Stimulated activated CD8-positive, alpha-beta memory T cell treated with anti-CD3 and anti-CD28 coated beads, Interleukin-12 subunit alpha, Interleukin-12 subunit beta, amount 100 ng/mL, for 4 hours (primary cell): ENCODE data around the gene SUMO3.
A peak's percentile ranks its signal among the peaks of the same experiment; 100 is the strongest.

Source experiments
- DNase-seq: peaks from one replicate; pipeline ENCODE4 v3.0.0-alpha.2; 2020; ENCODE audit warnings: low read depth

SUMO3 gene

DNA sequence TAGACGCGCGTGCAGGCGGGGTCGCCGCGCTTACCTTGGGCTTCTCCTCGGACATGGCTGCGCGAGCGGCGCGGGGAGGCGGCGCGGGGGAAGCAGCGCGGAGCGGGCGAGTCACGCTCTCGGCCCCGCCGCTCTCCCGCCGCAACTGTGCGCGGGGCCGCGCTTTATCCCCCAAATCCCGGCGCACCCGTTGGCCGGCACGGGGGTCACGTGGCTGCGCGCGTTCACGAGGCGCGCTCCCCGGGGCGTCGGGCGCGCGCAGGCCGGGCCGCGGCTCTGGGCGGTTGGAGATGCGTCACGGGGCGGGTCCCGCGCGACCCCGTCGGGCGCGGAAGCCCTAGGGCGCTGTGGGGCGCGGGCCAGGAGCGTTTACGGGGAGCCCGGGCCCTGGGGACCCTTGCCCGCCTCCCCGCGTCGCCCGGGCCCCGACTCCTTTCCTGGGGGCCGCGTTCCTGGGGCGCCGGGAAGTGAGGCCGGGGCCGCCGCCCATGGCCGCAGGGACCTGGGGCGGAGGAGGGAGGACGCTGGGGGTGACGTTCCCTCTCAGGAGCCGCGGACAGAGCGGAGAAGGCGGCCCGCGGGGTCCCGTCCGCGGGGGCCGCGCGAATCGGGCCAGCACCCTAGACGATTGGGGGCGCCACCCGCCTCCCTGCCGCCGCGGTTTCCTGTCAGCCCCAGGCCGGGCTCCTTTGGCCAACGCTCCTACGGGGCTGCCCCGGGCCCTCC lies at the start of gene SUMO3:
TSS of gene SUMO3 (minus strand) at position 149 of the 726 bp plus-strand sequence. CDS start at position 55, 94 bp downstream.
- peak; percentile 80 for DNase-seq

GRCh38 chr21:44867464-44867863 lies 49.6 kb upstream of the SUMO3 start:
- DNase-seq = no peak

- no peak for DNase-seq
Measured at GRCh38 chr21:44866780-44867179, 48.9 kb upstream of the SUMO3 start.

- DNase-seq = no peak
Measured at GRCh38 chr21:44865561-44866280, 47.9 kb upstream of the SUMO3 start.

DNA sequence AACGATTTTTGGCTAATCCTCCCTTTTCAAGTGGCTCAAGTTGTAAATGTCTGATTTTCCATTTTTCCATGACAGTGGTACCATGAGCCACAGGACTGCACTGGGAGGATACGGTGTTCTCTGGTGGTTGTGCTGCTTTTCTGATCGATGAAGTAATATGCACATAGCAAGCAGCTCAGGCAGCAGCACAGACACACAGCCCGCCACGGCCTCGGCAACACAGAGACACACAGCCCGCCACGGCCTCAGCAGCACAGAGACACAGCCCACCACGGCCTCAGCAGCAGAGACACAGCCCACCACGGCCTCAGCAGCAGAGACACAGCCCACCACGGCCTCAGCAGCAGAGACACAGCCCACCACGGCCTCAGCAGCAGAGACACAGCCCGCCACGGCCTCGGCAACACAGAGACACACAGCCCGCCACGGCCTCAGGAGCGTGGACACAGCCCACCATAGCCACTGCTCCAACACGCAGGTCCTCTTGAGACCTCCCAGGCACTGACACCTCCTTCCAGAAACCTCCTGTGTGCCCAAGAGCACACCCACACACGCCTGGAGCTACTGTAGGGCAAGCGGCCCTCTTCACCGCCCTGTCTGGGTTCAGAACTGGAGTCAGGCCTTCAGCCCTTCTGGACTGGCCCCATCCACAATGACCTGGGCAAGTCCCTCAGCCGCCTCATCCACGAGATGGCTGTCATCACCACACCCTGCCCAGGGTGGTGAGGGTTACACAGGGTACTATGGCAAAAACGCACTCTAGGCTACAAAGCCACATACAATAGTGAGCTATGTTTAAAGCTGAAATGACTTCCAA lies 45.2 kb upstream of the SUMO3 start:
- no peak for DNase-seq

- DNase-seq = no peak
Measured at GRCh38 chr21:44858791-44859190, 40.9 kb upstream of the SUMO3 start.

GRCh38 chr21:44858291-44858690 lies 40.4 kb upstream of the SUMO3 start:
- no peak for DNase-seq

DNA sequence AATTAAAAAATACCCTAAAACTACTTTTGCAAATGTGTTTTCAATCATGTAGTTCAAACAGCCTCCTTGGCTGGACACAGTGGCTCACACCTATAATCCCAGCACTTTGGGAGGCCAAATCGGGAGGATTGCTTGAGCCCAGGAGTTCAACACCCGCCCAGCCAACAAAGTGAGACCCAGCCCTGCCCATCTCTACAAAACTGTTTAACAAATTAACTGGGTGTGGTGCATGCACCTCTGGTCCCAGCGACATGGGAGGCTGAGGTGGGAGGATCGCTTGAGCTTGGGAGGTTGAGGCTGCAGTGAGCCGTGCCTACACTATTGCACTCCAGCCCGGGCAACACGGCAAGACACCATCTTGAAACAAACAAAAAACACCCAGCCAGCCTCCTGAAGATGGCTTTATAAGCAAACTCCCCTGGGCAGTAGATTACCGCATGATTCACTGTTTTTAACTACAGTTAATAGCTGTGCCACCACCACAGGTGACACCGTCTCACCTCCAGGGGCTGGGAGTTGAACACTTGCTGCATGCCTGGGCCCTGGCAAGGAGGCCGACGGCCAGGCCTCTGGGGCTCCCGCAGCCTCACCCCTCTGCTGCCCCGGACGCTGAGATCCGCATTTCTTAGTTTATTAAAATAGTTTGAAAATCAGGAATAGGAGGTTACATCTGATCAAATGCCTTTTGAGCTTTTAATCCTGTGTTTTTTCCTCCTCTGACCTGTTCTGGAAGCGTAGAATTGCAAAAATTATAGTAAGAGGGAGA lies 39.4 kb upstream of the SUMO3 start:
- DNase-seq = no peak

DNA sequence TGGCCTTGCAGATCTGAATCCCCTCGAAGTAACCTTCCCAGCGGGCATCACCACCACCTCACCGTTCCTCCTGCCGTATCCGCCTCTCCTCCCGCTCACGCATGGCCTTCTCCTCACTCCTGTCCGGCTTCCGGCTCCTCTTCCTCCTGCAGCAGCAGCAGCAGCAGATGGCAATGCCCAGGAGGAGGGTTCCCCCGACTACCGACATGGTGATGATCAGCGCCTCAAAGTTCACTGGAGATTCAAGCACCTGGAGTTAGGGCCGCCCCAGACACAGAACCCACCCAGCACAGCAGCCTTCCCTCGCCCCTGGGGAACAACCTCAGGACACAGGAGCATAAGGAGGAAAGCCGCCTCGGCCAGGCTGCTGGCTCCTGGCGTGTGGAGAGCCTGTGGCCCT lies 38.3 kb upstream of the SUMO3 start:
- DNase-seq = no peak

- no peak for DNase-seq
Measured at GRCh38 chr21:44855572-44855971, 37.7 kb upstream of the SUMO3 start.

GRCh38 chr21:44854664-44855446 lies 37.0 kb upstream of the SUMO3 start:
- DNase-seq = no peak

DNA sequence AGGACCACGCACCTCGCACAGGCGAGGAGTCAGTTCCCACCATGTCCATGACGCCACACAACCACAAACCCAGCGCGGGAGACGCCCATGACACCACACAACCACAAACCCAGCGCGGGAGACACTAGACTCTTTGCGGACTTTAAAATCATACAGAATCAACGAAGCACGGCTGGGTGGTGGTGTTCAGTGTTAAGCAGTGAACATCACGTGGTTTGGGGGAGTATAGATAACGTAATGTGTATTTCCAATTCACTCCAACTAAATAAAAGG lies 36.5 kb upstream of the SUMO3 start:
- DNase-seq = no peak

DNA sequence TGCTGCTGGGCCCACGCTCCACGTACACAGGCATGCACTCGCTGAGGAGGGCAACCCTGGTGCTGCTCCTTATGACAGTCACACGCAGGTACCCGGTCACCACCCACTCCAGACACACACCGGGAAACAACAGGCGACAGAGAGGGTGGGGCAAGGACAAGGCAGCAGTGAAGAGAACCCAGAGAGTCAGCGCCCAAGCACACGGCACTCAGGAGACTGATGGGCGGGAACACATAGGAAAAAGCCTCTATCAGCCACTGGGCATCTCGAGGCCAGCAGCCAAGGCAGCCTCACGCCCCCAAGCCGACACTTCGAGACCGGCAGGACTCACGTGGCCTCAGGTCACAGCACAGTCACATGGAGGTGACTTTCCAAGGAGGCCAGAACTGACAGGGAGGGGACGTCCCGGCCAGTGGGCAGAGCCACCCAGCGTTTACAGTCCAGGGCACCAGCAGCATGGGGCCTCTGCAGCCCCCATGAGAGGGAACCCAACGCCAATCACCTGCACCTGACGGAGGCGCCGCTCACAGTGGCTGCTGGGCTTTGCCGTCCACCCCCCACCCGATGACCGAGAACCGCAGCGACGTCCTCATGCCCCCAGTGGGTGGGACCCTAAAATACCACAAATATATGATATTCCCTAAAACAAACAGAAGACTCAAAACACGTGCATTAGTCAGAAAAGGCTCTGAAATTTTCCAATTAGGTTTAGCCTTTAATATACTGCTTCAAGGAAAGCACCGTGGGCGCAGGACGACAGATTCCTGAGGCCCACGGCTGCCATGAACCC lies 35.9 kb upstream of the SUMO3 start:
- no peak for DNase-seq

DNA sequence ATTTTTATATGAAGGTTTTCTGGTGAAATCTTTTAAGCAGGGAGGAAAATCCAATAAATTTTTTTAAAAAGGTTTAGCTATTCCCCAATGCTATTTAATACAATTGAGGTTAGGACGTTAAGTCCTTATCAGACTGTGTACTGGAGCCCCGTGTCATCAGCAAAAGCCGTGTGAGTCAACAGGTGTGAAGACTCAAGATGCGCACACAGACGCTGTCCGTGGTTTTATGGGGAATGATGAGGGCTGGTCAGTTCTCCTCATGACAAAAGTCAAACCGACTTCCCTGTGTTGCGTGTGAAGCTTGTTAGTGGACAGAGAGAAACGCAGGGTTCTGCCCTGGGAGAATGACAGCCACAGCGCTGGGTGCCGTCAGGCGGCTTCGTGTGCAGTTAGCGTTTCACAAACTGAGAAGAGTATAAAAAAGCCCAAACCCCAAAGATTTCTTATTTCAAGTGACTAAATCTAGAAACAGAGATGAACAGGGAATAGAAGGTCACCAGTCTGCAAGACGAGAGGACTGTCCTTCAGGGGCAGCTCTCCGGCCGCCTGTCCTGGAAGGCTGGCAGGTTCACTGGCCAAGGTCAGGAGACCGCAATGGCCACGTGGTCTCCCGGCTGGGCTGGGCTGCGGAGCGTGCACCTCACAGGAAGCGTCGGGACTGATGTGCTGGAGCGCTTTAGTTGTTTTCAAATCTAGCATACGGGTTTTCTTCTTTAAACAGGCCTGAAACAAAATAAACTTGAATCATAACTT lies 33.2 kb upstream of the SUMO3 start:
- DNase-seq = no peak

- no peak for DNase-seq
Measured at GRCh38 chr21:44850208-44850800, 32.4 kb upstream of the SUMO3 start.

DNA sequence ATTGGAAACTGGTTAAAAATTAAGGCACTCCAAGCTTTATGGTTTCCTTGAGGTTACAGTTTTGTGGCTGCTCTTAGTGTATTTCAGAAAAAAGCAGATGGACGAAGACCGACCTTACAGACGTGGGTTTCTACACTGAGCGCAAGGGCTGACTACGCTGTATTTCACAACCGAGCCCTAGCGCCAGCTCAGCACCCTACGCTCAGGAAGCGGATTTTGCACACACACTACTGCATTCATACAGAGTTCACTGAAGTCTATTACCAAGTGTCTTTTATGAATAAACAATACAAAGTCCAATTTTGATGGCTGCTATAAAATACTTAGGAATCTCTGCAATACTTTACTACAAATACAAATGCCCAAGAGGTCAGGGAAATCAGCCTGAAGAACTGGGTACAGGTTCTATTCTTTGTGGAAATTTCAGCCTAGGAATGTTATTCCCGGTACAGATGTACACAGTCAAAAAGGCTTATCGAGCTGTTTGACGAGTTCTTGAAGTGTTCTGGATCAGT lies 31.8 kb upstream of the SUMO3 start:
- DNase-seq = no peak

- no peak for DNase-seq
Measured at GRCh38 chr21:44848821-44849521, 31.1 kb upstream of the SUMO3 start.

GRCh38 chr21:44847261-44848056 lies 29.6 kb upstream of the SUMO3 start:
- no peak for DNase-seq
